ENCODE results near the gene EXTL1.
A peak's percentile ranks its signal among the peaks of the same experiment; 100 is the strongest.

The EXTL1 gene

DNA sequence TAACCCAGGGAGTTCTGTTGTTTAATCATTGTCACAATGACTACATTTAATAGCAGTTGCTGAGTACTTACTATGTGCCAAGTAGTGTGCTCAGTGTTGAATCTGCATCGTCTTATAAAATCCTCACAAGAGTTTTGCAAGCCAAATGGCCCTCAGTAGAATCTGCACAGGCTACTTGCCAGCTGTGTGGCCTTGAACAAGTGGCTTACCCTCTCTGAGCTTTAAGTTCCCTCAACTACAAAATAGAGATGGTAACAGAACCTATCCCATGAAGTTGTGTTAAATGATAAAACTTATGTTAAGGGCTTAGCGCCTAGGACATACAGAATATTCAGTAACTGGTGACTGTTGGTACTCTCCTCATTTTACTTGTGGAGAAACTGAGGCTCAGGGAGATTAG, 33.5 kb downstream of the EXTL1 start:
- H3K27ac ChIP-seq: no peak overlapping the region
- TF ChIP-seq, protein P1, sequence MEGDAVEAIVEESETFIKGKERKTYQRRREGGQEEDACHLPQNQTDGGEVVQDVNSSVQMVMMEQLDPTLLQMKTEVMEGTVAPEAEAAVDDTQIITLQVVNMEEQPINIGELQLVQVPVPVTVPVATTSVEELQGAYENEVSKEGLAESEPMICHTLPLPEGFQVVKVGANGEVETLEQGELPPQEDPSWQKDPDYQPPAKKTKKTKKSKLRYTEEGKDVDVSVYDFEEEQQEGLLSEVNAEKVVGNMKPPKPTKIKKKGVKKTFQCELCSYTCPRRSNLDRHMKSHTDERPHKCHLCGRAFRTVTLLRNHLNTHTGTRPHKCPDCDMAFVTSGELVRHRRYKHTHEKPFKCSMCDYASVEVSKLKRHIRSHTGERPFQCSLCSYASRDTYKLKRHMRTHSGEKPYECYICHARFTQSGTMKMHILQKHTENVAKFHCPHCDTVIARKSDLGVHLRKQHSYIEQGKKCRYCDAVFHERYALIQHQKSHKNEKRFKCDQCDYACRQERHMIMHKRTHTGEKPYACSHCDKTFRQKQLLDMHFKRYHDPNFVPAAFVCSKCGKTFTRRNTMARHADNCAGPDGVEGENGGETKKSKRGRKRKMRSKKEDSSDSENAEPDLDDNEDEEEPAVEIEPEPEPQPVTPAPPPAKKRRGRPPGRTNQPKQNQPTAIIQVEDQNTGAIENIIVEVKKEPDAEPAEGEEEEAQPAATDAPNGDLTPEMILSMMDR (conservative IDR thresholded peaks at IDR 0.05): no peak

DNA sequence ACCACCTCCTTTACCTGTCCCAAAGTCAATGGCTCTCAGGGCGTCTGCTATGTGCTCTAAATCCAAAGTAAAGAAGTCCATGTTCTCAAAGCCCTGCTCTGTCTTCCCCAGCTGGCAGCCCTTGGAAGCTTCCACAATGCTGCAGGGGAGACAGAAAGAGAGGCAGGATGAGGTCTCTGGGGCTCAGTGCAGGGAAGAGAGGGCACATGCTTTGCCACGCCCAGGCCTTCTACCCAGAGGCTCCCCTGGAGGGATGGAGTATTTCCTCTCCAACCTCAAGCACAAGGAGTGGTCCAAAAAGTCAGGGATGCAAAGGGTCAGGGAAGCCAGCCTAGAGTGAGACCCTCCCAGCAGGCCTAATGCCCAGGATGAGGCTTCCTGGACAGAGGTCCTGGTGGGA, 35.6 kb downstream of the EXTL1 start:
- TF ChIP-seq, protein P1 (conservative IDR thresholded peaks at IDR 0.05): no peak
- H3K27ac ChIP-seq: no peak overlapping the region

DNA sequence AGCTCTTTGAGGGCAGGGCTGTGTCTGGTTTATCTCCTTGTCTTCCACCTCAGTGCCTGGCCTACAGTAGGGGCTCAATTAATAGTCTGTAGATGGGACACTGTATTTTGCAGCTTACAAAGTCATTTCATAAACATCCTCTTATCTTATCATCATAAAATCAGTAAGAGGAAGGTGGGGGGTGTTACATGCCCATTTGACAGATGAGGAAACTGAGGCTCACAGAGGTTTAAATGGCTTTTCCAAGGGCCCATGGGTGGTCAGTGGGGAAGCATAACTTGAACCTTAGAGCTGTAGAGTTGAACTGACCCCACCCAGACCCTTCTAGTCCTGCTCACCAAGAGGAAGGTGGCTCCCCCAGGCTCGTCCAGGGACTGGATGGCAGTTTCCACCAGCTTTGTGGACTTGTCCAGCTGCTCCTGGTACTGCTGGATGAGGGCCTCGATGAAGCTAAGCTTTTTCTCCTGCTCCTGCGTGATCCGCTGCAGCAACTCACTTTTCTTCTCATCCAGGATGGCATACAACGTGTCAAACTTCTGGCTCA, 36.5 kb downstream of the EXTL1 start:
- TF ChIP-seq, protein P1 (conservative IDR thresholded peaks at IDR 0.05): no peak

DNA sequence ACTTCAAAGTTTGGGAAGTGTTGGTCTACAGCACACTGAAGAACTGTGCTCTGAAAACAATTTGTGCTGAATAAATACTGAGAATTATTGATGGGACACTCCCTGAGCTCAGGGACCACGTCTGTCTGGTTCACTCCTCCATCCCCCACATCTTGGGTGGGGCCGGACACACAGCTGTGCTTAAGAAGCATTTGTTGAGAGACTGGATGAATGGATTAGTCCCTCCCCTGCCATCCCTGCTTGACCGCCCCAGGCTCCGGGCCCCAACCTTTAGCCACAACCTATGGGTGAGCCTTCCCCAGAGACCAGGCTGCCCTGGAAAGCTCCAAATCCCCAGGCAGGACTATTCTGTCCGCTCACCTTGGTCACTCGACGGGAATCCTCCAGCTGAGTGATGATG, 38.3 kb downstream of the EXTL1 start:
- TF ChIP-seq, protein P1 (conservative IDR thresholded peaks at IDR 0.05): no peak
- H3K27ac ChIP-seq: no peak overlapping the region

More for the DNA sequence above, 36.5 kb downstream of the EXTL1 start:
- no peak overlapping the region for H3K27ac ChIP-seq

DNA sequence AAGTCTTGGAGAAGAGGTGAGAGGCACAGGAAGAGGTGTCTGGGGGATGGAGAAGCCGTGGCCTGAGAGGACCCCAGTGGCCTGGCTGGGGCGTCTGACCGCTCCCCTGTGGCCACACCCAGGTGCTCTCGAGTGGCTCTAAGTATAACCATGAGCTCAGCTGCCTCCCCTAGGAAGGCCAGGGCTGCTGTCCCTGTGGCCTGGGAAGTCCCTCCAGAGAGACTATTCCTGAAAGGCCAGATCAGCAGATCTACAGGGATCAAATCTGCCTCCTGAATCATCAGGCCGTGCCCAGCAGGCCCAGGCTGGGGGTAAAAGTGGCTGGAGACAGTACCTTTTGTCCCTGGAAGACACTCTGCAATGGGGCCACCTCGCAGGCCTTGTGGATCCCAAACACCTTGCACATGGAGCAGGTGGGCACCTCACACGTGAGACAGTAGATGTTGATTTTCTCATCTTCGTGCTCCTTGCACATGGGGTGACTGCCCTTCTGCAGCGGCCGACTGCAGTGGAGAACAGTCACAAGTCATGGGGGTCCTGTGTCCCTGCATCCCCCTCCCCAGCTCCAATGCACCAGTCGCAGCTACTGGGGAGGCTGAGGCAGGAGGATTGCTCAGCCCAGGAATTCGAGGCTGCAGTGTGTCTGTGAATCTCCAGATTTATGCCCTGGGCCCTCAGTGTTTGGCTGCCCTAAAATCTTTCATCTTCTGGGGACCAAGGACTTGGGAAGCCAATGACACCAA, 39.4 kb downstream of the EXTL1 start:
- no peak overlapping the region for H3K27ac ChIP-seq
- TF ChIP-seq, protein P1 (conservative IDR thresholded peaks at IDR 0.05): no peak

DNA sequence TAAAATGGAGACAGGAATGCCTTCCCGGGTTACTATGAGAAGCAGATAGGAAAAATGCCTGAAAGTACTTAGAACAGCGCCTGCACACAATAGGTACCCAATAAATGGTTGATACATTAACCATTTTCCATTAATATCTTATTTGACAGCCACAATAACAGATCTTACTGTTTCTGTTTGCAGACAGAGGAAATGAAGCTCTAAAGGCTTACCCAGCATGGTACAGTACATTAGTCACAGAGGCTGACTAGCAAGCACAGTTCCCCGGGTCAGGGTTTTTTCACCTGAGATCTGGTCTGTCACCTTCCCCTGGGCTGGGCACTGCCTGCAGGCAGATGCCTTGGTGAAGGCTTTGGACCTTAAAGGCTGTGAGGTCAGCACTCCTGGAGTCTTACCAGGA, 43.0 kb downstream of the EXTL1 start:
- peak overlapping the region; percentile 21; the same call in 1 of the 2 replicates for H3K27ac ChIP-seq
- TF ChIP-seq, protein P1 (conservative IDR thresholded peaks at IDR 0.05): no peak

DNA sequence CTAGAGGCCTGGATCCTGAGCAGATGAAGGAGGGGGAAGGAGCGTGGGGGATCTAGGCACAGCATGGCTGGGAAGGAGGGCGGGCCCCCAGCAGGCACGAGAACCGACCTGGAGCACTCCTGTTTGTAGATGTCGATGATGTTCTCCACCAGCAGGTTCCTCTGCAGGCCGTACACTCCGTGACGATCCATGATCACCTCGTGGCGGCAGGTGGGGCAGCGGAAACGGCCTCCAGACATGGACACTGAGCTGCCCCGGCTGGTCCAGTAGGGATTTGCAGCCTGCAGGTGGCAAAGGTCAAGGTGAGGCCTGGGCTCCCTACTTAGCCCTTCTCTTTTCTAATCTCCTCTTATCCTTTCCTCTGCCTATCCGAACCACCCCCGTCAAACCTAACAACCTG, 44.6 kb downstream of the EXTL1 start:
- TF ChIP-seq, protein P1 (conservative IDR thresholded peaks at IDR 0.05): no peak
- H3K27ac ChIP-seq: no peak overlapping the region

All from VCaP (cell line).